NT2/D1 (cell line): ENCODE measurements around the gene RNLS.
A peak's percentile ranks its signal among the peaks of the same experiment; 100 is the strongest.

Source experiments
- DNase-seq: peaks from one replicate; pipeline ENCODE4 v3.0.0-alpha.2; 2011; ENCODE audit warnings: low read depth, low spot score
- H3K27me3 ChIP-seq: 2 replicates; pipeline ENCODE4 v1.6.0; 2011; ENCODE audit warnings: mild to moderate bottlenecking; ENCODE audit not compliant: insufficient read length, insufficient read depth
- H3K36me3 ChIP-seq: 2 replicates; pipeline ENCODE4 v1.6.1; 2011; ENCODE audit warnings: mild to moderate bottlenecking, low read length, mixed read lengths; ENCODE audit not compliant: insufficient read depth, insufficient read length
- H3K4me1 ChIP-seq: 2 replicates; pipeline ENCODE4 v1.5.1; 2011; ENCODE audit not compliant: insufficient read depth, insufficient read length
- H3K4me3 ChIP-seq: 2 replicates; pipeline ENCODE4 v1.5.1; 2011; ENCODE audit warnings: low read depth; ENCODE audit not compliant: insufficient read length
- H3K9ac ChIP-seq: 2 replicates; pipeline ENCODE4 v1.6.0; 2011; ENCODE audit warnings: low read depth; ENCODE audit not compliant: insufficient read length
- H3K9me3 ChIP-seq: 2 replicates; pipeline ENCODE4 v1.5.1; 2011; ENCODE audit warnings: mild to moderate bottlenecking, low read length; ENCODE audit not compliant: insufficient read depth
- SUZ12 ChIP-seq: IDR thresholded peaks from 2 replicates; pipeline ENCODE4 v1.6.1; 2011; ENCODE audit not compliant: insufficient read length, insufficient read depth; ENCODE audit errors: extremely low read depth
- YY1 ChIP-seq: IDR thresholded peaks from 2 replicates; pipeline ENCODE4 v1.6.1; 2011; ENCODE audit not compliant: insufficient read length, insufficient read depth
- ZNF274 ChIP-seq: IDR thresholded peaks from 2 replicates; pipeline ENCODE4 v1.6.1; 2011; ENCODE audit warnings: mild to moderate bottlenecking, low read depth, low read length

RNLS gene

GRCh38 chr10:88582806-88583583 is at the start of gene RNLS:
TSS of gene RNLS (minus strand) at chr10:88583318.
- Histone ChIP-seq H3K9ac (no peak within 1 kb of the TSS), H3K9me3 (no peaks in the 10 kb centered on the region), H3K36me3 (no peaks in the 10 kb centered on the region), H3K4me1 (no peaks in the 10 kb centered on the region), H3K27me3 (no peaks in the 10 kb centered on the region), H3K4me3 (peak within 1 kb of the TSS; percentile 15)
- TF ChIP-seq SUZ12 (no peak), ZNF274 (no peak), YY1 (no peak)
- DNase-seq, result no peak

GRCh38 chr10:88624840-88625239 is 41.7 kb upstream of the RNLS start:
- Histone ChIP-seq H3K9me3 (no peaks in the 10 kb centered on the region), H3K9ac (no peak overlapping the region), H3K27me3 (no peaks in the 10 kb centered on the region), H3K36me3 (no peaks in the 10 kb centered on the region), H3K4me1 (no peaks in the 10 kb centered on the region), H3K4me3 (no peak overlapping the region)
- DNase-seq, result no peak
- TF ChIP-seq ZNF274, result no peak
- TF ChIP-seq SUZ12, result no peak
- TF ChIP-seq YY1, result no peak

GRCh38 chr10:88623835-88624234 is 40.7 kb upstream of the RNLS start:
- Histone ChIP-seq H3K4me1 (no peaks in the 10 kb centered on the region), H3K36me3 (no peaks in the 10 kb centered on the region), H3K9ac (no peak overlapping the region), H3K9me3 (no peaks in the 10 kb centered on the region), H3K27me3 (no peaks in the 10 kb centered on the region), H3K4me3 (no peak overlapping the region)
- TF ChIP-seq SUZ12, result no peak
- no peak for TF ChIP-seq ZNF274
- no peak for TF ChIP-seq YY1
- DNase-seq, result no peak

GRCh38 chr10:88620441-88620840 is 37.3 kb upstream of the RNLS start:
- Histone ChIP-seq H3K27me3 (no peaks in the 10 kb centered on the region), H3K36me3 (no peaks in the 10 kb centered on the region), H3K4me1 (no peaks in the 10 kb centered on the region), H3K4me3 (no peak overlapping the region), H3K9ac (no peak overlapping the region), H3K9me3 (no peaks in the 10 kb centered on the region)
- no peak for DNase-seq
- no peak for TF ChIP-seq YY1
- no peak for TF ChIP-seq ZNF274

GRCh38 chr10:88618496-88618895 is 35.4 kb upstream of the RNLS start:
- TF ChIP-seq SUZ12 (no peak), YY1 (no peak), ZNF274 (no peak)
- no peaks in the 10 kb centered on the region for H3K27me3 ChIP-seq
- DNase-seq, result no peak
- peaks cover 4% of the 10 kb centered on the region; the same call in 1 of the 2 replicates for H3K9me3 ChIP-seq
- no peak overlapping the region for H3K4me3 ChIP-seq
- H3K9ac ChIP-seq, result no peak overlapping the region
- H3K4me1 ChIP-seq, result no peaks in the 10 kb centered on the region
- no peaks in the 10 kb centered on the region for H3K36me3 ChIP-seq

- Histone ChIP-seq H3K9me3 (peaks cover 4% of the 10 kb centered on the region; the same call in 1 of the 2 replicates), H3K4me3 (no peak overlapping the region), H3K9ac (no peak overlapping the region), H3K4me1 (no peaks in the 10 kb centered on the region), H3K27me3 (no peaks in the 10 kb centered on the region), H3K36me3 (no peaks in the 10 kb centered on the region)
- TF ChIP-seq SUZ12 (no peak), YY1 (no peak), ZNF274 (no peak)
- DNase-seq, result no peak
Observed at GRCh38 chr10:88617772-88618300, 34.7 kb upstream of the RNLS start.

- no peaks in the 10 kb centered on the region for H3K4me1 ChIP-seq
- no peak overlapping the region for H3K9ac ChIP-seq
- H3K36me3 ChIP-seq, result no peaks in the 10 kb centered on the region
- H3K9me3 ChIP-seq, result peaks cover 4% of the 10 kb centered on the region; the same call in 1 of the 2 replicates
- TF ChIP-seq SUZ12 (no peak), YY1 (no peak), ZNF274 (no peak)
- no peak for DNase-seq
- no peaks in the 10 kb centered on the region for H3K27me3 ChIP-seq
- no peak overlapping the region for H3K4me3 ChIP-seq
Observed at GRCh38 chr10:88616250-88616977, 33.3 kb upstream of the RNLS start.
